ENCODE data around the gene MBLAC2. TPM values are rescaled to one million over a fixed set of nuclear protein-coding genes. Genes with fewer than 3 reads are reported as not detected.

The MBLAC2 gene
- total RNA-seq, 1 experiment from 2014 or later = 5.7 TPM

DNA sequence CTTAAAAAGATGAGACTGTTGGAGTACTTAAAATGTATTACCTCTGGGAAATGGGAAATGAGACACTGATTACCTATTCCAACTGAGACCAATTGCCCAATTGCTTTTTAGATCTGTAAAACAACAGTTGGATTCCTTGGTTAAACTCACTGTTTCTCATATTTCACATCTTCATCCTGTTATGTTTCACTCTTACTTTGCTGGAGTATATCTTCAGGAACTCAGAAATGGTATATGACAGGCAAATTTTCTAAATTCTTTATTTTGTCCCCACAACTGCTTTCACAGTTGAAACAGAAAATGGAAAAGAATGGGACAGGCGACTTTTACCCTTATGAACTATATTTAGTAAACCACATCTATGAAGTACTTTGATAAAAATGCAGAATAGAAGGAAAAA lies 56.4 kb downstream of the MBLAC2 start (continued):
- TF ChIP-seq, protein P1, sequence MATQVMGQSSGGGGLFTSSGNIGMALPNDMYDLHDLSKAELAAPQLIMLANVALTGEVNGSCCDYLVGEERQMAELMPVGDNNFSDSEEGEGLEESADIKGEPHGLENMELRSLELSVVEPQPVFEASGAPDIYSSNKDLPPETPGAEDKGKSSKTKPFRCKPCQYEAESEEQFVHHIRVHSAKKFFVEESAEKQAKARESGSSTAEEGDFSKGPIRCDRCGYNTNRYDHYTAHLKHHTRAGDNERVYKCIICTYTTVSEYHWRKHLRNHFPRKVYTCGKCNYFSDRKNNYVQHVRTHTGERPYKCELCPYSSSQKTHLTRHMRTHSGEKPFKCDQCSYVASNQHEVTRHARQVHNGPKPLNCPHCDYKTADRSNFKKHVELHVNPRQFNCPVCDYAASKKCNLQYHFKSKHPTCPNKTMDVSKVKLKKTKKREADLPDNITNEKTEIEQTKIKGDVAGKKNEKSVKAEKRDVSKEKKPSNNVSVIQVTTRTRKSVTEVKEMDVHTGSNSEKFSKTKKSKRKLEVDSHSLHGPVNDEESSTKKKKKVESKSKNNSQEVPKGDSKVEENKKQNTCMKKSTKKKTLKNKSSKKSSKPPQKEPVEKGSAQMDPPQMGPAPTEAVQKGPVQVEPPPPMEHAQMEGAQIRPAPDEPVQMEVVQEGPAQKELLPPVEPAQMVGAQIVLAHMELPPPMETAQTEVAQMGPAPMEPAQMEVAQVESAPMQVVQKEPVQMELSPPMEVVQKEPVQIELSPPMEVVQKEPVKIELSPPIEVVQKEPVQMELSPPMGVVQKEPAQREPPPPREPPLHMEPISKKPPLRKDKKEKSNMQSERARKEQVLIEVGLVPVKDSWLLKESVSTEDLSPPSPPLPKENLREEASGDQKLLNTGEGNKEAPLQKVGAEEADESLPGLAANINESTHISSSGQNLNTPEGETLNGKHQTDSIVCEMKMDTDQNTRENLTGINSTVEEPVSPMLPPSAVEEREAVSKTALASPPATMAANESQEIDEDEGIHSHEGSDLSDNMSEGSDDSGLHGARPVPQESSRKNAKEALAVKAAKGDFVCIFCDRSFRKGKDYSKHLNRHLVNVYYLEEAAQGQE (IDR thresholded peaks at IDR 0.05; ENCODE audit: low read depth) = no peak
- TF ChIP-seq YY1 (IDR thresholded peaks at IDR 0.05; ENCODE audit: extremely low read depth, insufficient replicate concordance, low read depth, low read length) = no peak
- TF ChIP-seq RAD21 (IDR thresholded peaks at IDR 0.05; ENCODE audit: low read depth) = no peak
- TF ChIP-seq, protein P2, sequence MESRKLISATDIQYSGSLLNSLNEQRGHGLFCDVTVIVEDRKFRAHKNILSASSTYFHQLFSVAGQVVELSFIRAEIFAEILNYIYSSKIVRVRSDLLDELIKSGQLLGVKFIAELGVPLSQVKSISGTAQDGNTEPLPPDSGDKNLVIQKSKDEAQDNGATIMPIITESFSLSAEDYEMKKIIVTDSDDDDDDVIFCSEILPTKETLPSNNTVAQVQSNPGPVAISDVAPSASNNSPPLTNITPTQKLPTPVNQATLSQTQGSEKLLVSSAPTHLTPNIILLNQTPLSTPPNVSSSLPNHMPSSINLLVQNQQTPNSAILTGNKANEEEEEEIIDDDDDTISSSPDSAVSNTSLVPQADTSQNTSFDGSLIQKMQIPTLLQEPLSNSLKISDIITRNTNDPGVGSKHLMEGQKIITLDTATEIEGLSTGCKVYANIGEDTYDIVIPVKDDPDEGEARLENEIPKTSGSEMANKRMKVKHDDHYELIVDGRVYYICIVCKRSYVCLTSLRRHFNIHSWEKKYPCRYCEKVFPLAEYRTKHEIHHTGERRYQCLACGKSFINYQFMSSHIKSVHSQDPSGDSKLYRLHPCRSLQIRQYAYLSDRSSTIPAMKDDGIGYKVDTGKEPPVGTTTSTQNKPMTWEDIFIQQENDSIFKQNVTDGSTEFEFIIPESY (IDR thresholded peaks at IDR 0.05; ENCODE audit: extremely low read depth, insufficient replicate concordance, low read length) = no peak
- TF ChIP-seq CEBPB (IDR thresholded peaks at IDR 0.05; ENCODE audit: low read depth) = no peak
- no peak for TF ChIP-seq ZFX (IDR thresholded peaks at IDR 0.05)
- no peak for TF ChIP-seq EZH2phosphoT487 (IDR thresholded peaks at IDR 0.05; ENCODE audit: borderline replicate concordance)
- no peak for TF ChIP-seq EGR1 (IDR thresholded peaks at IDR 0.05; ENCODE audit: low read depth)
- no peak for TF ChIP-seq TCF7L2 (IDR thresholded peaks at IDR 0.05; ENCODE audit: borderline replicate concordance, extremely low read depth, insufficient read depth, insufficient read length)
- no peak for TF ChIP-seq ZNF274 (IDR thresholded peaks at IDR 0.05; ENCODE audit: low read depth, low read length)
